Hindlimb muscle (tissue), 1 donor: ENCODE measurements around the gene PLCXD3. TPM values are rescaled to one million over a fixed set of nuclear protein-coding genes. Genes with fewer than 3 reads are reported as not detected.

ENCODE experiments used
- DNase-seq: peaks from one replicate; pipeline ENCODE4 v3.0.0-alpha.2; 2013
- polyA plus RNA-seq: library from polyadenylated mRNA; unstranded; fragments of 120-200 nt; gene quantifications from one replicate; pipeline ENCODE4 v1.2.1, GENCODE V29; 2013; ENCODE audit not compliant: insufficient read length

PLCXD3 gene
- polyA plus RNA-seq, 1 donor, result 0.03 TPM

- no peak for DNase-seq
Observed at GRCh38 chr5:41279040-41279439, 231.4 kb downstream of the PLCXD3 start.

GRCh38 chr5:41277476-41278245, 232.7 kb downstream of the PLCXD3 start:
- no peak for DNase-seq

GRCh38 chr5:41275813-41276512, 234.4 kb downstream of the PLCXD3 start:
- no peak for DNase-seq

GRCh38 chr5:41270423-41271251, 239.8 kb downstream of the PLCXD3 start:
- DNase-seq, result peak; percentile 44

- DNase-seq, result no peak
Observed at GRCh38 chr5:41268894-41269293, 241.5 kb downstream of the PLCXD3 start.

GRCh38 chr5:41266377-41266776, 244.0 kb downstream of the PLCXD3 start:
- DNase-seq, result no peak

- DNase-seq, result no peak
Observed at GRCh38 chr5:41264019-41264418, 246.4 kb downstream of the PLCXD3 start.

GRCh38 chr5:41263335-41263734, 247.1 kb downstream of the PLCXD3 start:
- no peak for DNase-seq
